H1 (cell line): ENCODE data around the gene MICALL2. TPM values are rescaled to one million over a fixed set of nuclear protein-coding genes. Genes with fewer than 3 reads are reported as not detected.

ENCODE experiments used
- CTCF ChIA-PET: fragments of 300-600 bp; sonication (Branson Sonifier 250); formaldehyde crosslinking; loops from one replicate; lab custom pipeline; 2021; ENCODE audit not compliant: partially characterized antibody; lab: Charles Lee
- POLR2A ChIA-PET: fragments of 300-600 bp; sonication (Branson Sonifier 250); formaldehyde crosslinking; loops from one replicate; lab custom pipeline; 2021; ENCODE audit warnings: inconsistent platforms; ENCODE audit not compliant: partially characterized antibody; lab: Charles Lee
- DNase-seq, 2 experiments: peaks; one replicate each; pipeline versions ENCODE4 v3.0.0 to v3.0.0-alpha.2; 2010 to 2022; ENCODE audit warnings: low spot score in 2 of 2, low read depth in 1 of 2, mixed read lengths in 1 of 2
- FAIRE-seq: peaks from 2 replicates; lab custom pipeline; 2011; peaks lifted over from hg19 to GRCh38; lab: Jason Lieb, UNC
- H2AFZ ChIP-seq: 2 replicates; pipeline ENCODE4 v1.8.1; 2012; ENCODE audit warnings: low read length, inconsistent platforms
- H2AK5ac ChIP-seq: 2 replicates; pipeline ENCODE4 v1.6.1; 2013; ENCODE audit warnings: low read depth, low read length
- H2BK120ac ChIP-seq: replicated peaks from 2 replicates; pipeline ENCODE3; 2013; ENCODE audit warnings: low read depth, low read length, inconsistent platforms
- H2BK12ac ChIP-seq: 2 replicates; pipeline ENCODE4 v1.6.1; 2013; ENCODE audit warnings: low read depth, low read length
- H2BK15ac ChIP-seq: 2 replicates; pipeline ENCODE4 v1.6.1; 2013; ENCODE audit warnings: low read length
- H2BK20ac ChIP-seq: 2 replicates; pipeline ENCODE4 v1.6.1; 2013; ENCODE audit warnings: low read length
- H2BK5ac ChIP-seq: 2 replicates; pipeline ENCODE4 v1.6.1; 2013; ENCODE audit warnings: low read depth, low read length
- H3K14ac ChIP-seq: 2 replicates; pipeline ENCODE4 v1.6.1; 2013; ENCODE audit warnings: inconsistent platforms; ENCODE audit not compliant: insufficient read length
- H3K18ac ChIP-seq: 2 replicates; pipeline ENCODE4 v1.6.1; 2013; ENCODE audit warnings: low read length; ENCODE audit errors: extremely low read depth
- H3K23ac ChIP-seq: 2 replicates; pipeline ENCODE4 v1.6.1; 2013; ENCODE audit warnings: inconsistent platforms; ENCODE audit not compliant: insufficient read length
- H3K23me2 ChIP-seq: 2 replicates; pipeline ENCODE4 v1.6.1; 2013; ENCODE audit warnings: low read depth, low read length
- H3K27ac ChIP-seq: 2 replicates; pipeline ENCODE4 v1.6.1; 2011; ENCODE audit warnings: low read depth, low read length, inconsistent platforms
- H3K27me3 ChIP-seq, 4 experiments: replicated peaks in 1 of 4; 1 replicate in 1 of 4; 2 replicates in 3 of 4; pipeline versions ENCODE4 v1.6.1 to v1.8.1; 2011 to 2013; ENCODE audit warnings: low read length in 3 of 4, mild to moderate bottlenecking in 3 of 4, inconsistent platforms in 2 of 4, mixed read lengths in 2 of 4, moderate library complexity in 1 of 4; ENCODE audit not compliant: control insufficient read depth in 3 of 4, insufficient read depth in 3 of 4; ENCODE audit errors: extremely low read depth in 1 of 4
- H3K36me3 ChIP-seq, 4 experiments: 2 replicates each; pipeline versions ENCODE4 v1.6.1 to v1.8.1; 2011 to 2013; ENCODE audit warnings: mild to moderate bottlenecking in 4 of 4, low read length in 3 of 4, moderate library complexity in 2 of 4, control low read depth in 1 of 4, inconsistent platforms in 1 of 4; ENCODE audit not compliant: insufficient read depth in 4 of 4, control insufficient read depth in 2 of 4
- H3K4ac ChIP-seq: replicated peaks from 2 replicates; pipeline ENCODE3; 2013; ENCODE audit warnings: low read length, low read depth, mixed read lengths, inconsistent platforms; ENCODE audit not compliant: insufficient read length
- H3K4me1 ChIP-seq, 4 experiments: replicated peaks in 1 of 4; 1 replicate in 1 of 4; 2 replicates in 3 of 4; pipeline versions ENCODE4 v1.6.1 to v1.8.1; 2011 to 2013; ENCODE audit warnings: low read length in 3 of 4, inconsistent platforms in 2 of 4, mixed read lengths in 1 of 4; ENCODE audit not compliant: insufficient read depth in 4 of 4, control insufficient read depth in 3 of 4
- H3K4me2 ChIP-seq, 2 experiments: 2 replicates each; pipeline versions ENCODE4 v1.6.1 to v1.8.1; 2011 to 2013; ENCODE audit warnings: low read depth in 2 of 2, low read length in 2 of 2, control low read depth in 1 of 2, inconsistent platforms in 1 of 2, mild to moderate bottlenecking in 1 of 2; ENCODE audit not compliant: insufficient read depth in 1 of 2
- H3K4me3 ChIP-seq, 4 experiments: fragments of 200-600, 300-600 bp in 1 of 4; sonication (generic), shearing (Covaris generic), sonication (Bioruptor Twin) in 1 of 4; 2 replicates each; pipeline versions ENCODE4 v1.5.1 to v1.8.1; 2011 to 2016; ENCODE audit warnings: low read length in 4 of 4, low read depth in 3 of 4, control low read depth in 2 of 4, inconsistent platforms in 2 of 4, mild to moderate bottlenecking in 2 of 4, mixed read lengths in 1 of 4, moderate library complexity in 1 of 4; ENCODE audit not compliant: insufficient read depth in 2 of 4; ENCODE audit errors: extremely low read depth in 1 of 4
- H3K56ac ChIP-seq: replicated peaks from 2 replicates; pipeline ENCODE3; 2013; ENCODE audit warnings: low read depth, mild to moderate bottlenecking, mixed read lengths, low read length, inconsistent platforms; ENCODE audit not compliant: insufficient read length
- H3K79me1 ChIP-seq: 2 replicates; pipeline ENCODE4 v1.6.1; 2013; ENCODE audit warnings: low read depth, low read length, control low read depth
- H3K79me2 ChIP-seq, 2 experiments: 2 replicates each; pipeline versions ENCODE4 v1.6.1 to v1.8.1; 2012 to 2013; ENCODE audit warnings: low read length in 2 of 2, mild to moderate bottlenecking in 2 of 2, inconsistent platforms in 1 of 2; ENCODE audit not compliant: insufficient read depth in 2 of 2, control insufficient read depth in 1 of 2
- H3K9ac ChIP-seq, 4 experiments: replicated peaks in 1 of 4; 1 replicate in 1 of 4; 2 replicates in 3 of 4; pipeline versions ENCODE4 v1.6.1 to v1.8.1; 2011 to 2013; ENCODE audit warnings: low read depth in 3 of 4, low read length in 3 of 4, control low read depth in 2 of 4, mild to moderate bottlenecking in 2 of 4, moderate library complexity in 2 of 4, inconsistent platforms in 1 of 4; ENCODE audit errors: extremely low read depth in 1 of 4
- H3K9me3 ChIP-seq, 2 experiments: 2 replicates each; pipeline versions ENCODE4 v1.6.1 to v1.8.1; 2012 to 2013; ENCODE audit warnings: mild to moderate bottlenecking in 2 of 2, moderate library complexity in 2 of 2, control low read depth in 1 of 2, inconsistent platforms in 1 of 2, low read depth in 1 of 2, low read length in 1 of 2, mixed read lengths in 1 of 2; ENCODE audit not compliant: insufficient read depth in 2 of 2
- H4K20me1 ChIP-seq, 2 experiments: replicated peaks in 1 of 2; 2 replicates each; pipeline versions ENCODE3 to v1.8.1; 2011 to 2013; ENCODE audit warnings: inconsistent platforms in 2 of 2, low read length in 2 of 2, mild to moderate bottlenecking in 1 of 2; ENCODE audit not compliant: insufficient read depth in 2 of 2, control insufficient read depth in 1 of 2
- H4K5ac ChIP-seq: 2 replicates; pipeline ENCODE4 v1.6.1; 2013; ENCODE audit warnings: low read length, low read depth, mixed read lengths, inconsistent platforms; ENCODE audit not compliant: insufficient read length
- H4K8ac ChIP-seq: 2 replicates; pipeline ENCODE4 v1.8.0; 2013; ENCODE audit warnings: mild to moderate bottlenecking, moderate library complexity, low read length, inconsistent platforms; ENCODE audit not compliant: insufficient read depth; ENCODE audit errors: extremely low read depth
- H4K91ac ChIP-seq: replicated peaks from 2 replicates; pipeline ENCODE3; 2013; ENCODE audit warnings: low read length, mixed read lengths, inconsistent platforms; ENCODE audit not compliant: insufficient read length
- ASH2L ChIP-seq: fragments of 200-600, 300-600 bp; sonication (generic); IDR thresholded peaks from one replicate; pipeline ENCODE4 v1.7.1; 2017; ENCODE audit warnings: low read length
- KDM1A ChIP-seq: fragments of 200-600, 300-600 bp; sonication (generic); IDR thresholded peaks from 2 replicates; pipeline ENCODE4 v1.7.1; 2016; ENCODE audit warnings: mild to moderate bottlenecking, low read length, borderline replicate concordance
- KDM5A ChIP-seq: fragments of 200-600 bp; IDR thresholded peaks from 2 replicates; pipeline ENCODE4 v1.7.1; 2012; ENCODE audit warnings: mild to moderate bottlenecking, low read length, inconsistent platforms, mixed read lengths
- MAFK ChIP-seq: IDR thresholded peaks from 2 replicates; pipeline ENCODE4 v1.6.1; 2012; ENCODE audit warnings: low read depth, mild to moderate bottlenecking, improper control_type of control experiment, low read length
- RFX5 ChIP-seq: IDR thresholded peaks from 2 replicates; pipeline ENCODE4 v1.6.1; 2011; ENCODE audit warnings: low read depth, low read length, improper control_type of control experiment, borderline replicate concordance
- RNF2 ChIP-seq: fragments of 200-900, 300-1000 bp; sonication (generic); IDR thresholded peaks from 2 replicates; pipeline ENCODE4 v1.7.1; 2016; ENCODE audit warnings: borderline replicate concordance, low read depth, mild to moderate bottlenecking, antibody characterized with exemption, low read length; ENCODE audit not compliant: poor library complexity, severe bottlenecking; ENCODE audit errors: missing control alignments
- SRF ChIP-seq: IDR thresholded peaks from 2 replicates; pipeline ENCODE4 v1.6.1; 2011; ENCODE audit warnings: mild to moderate bottlenecking, low read depth, low read length, moderate library complexity
- SUZ12 ChIP-seq: fragments of 200-600 bp; sonication (generic); IDR thresholded peaks from 2 replicates; pipeline ENCODE4 v1.6.1; 2012; ENCODE audit warnings: mild to moderate bottlenecking, inconsistent platforms, low read length, moderate library complexity, mixed read lengths
- TAF1 ChIP-seq: IDR thresholded peaks from 2 replicates; pipeline ENCODE4 v1.6.1; 2011; ENCODE audit warnings: mild to moderate bottlenecking, low read depth, low read length
- WGBS, 2 experiments: shearing (Covaris generic) in 1 of 2; methylation state at CpG; one replicate each; pipeline versions ENCODE4 v1.1.6 to v1.1.7; 2013 to 2015; ENCODE audit warnings: low lambda C conversion rate in 2 of 2, mixed read lengths in 2 of 2, inconsistent platforms in 1 of 2, low coverage in 1 of 2, missing lambda C conversion rate in 1 of 2; ENCODE audit not compliant: insufficient replicate concordance in 2 of 2, insufficient coverage in 1 of 2, insufficient read length in 1 of 2; ENCODE audit errors: extremely low coverage in 1 of 2, missing lambda C conversion rate in 1 of 2; 5-methylcytosine and 5-hydroxymethylcytosine counted together
- polyA plus RNA-seq, 7 experiments: library from polyadenylated mRNA; depleted of rRNA in 3 of 7; stranded (reverse) in 5 of 7; unstranded in 2 of 7; fragments of >200 nt in 5 of 7; fragments of 200-250 nt in 2 of 7; gene quantifications; 1 replicate in 5 of 7; 2 replicates in 1 of 7; 4 replicates in 1 of 7; pipeline versions ENCODE4 v1.2.1 to v1.2.3, GENCODE V29; 2011 to 2013; ENCODE audit warnings: missing spikeins in 2 of 7, mixed read lengths in 2 of 7
- total RNA-seq: library from RNA; stranded (reverse); fragmentation: NEBNext Ultra II Directional; extraction: Animal tissue kit (Norgen Biotek cat#: 25700); gene quantifications from 2 replicates; pipeline ENCODE4 v1.2.1, GENCODE V29; 2021
- TF ChIP-seq, protein P1 (sequence below), 3 experiments: IDR thresholded peaks; 1 replicate in 2 of 3; 2 replicates in 1 of 3; pipeline versions ENCODE4 v1.5.1 to v1.6.1; 2011; ENCODE audit warnings: low read length in 3 of 3, mild to moderate bottlenecking in 3 of 3, inconsistent platforms in 2 of 3, low read depth in 1 of 3, moderate library complexity in 1 of 3; ENCODE audit not compliant: insufficient read depth in 1 of 3; ENCODE audit errors: control extremely low read depth in 1 of 3

MICALL2 gene
- total and polyA plus RNA-seq, 2 of the 8 experiments (the other 6 are each of a cell fraction or from before 2014, with no cell fraction given), result 5.3 to 8.5 TPM

DNA sequence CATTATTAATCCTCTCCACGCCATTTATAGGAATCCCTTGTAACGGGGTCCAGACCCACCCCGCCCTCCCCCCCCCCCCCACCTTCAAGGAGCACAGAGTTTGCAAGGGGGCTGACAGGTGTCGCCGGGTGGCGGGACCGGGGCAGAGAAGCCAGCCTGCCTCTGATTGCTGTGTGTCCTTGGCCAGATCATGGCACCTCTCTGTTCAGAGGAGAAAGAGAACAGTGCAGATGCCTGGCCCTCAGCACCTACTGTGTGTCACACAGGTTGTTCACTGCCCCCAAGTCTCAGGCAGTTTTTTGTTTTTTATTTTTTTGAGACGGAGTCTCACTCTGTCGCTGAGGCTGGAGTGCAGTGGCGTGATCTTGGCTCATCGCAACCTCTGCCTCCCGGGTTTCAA, 5.4 kb upstream of the MICALL2 start:
- no peak overlapping the region for H2BK20ac ChIP-seq
- H4K91ac ChIP-seq, result no peak overlapping the region
- no peak overlapping the region for H3K9ac ChIP-seq
- WGBS, 2 experiments, result 96% methylated on average over 9 of the region's 12 CpGs; no CpG with 5 or more reads in 1 of the 2 experiments
- H3K79me1 ChIP-seq, result no peaks in the 10 kb centered on the region
- H3K27me3 ChIP-seq, result no peaks in the 10 kb centered on the region
- CTCF ChIA-PET, result interaction anchor here (2.6 kb wide), 1 partner anchor 10 kb away, joined by 14 read pairs; no protein-coding TSS in a partner anchor
- peaks cover 0 to 12% (median 5%) of the 10 kb centered on the region in 4 experiments; a peak in 4 of 7 replicates for H3K4me1 ChIP-seq
- no peak overlapping the region for H3K18ac ChIP-seq
- H3K14ac ChIP-seq, result no peak overlapping the region
- H2BK5ac ChIP-seq, result no peak overlapping the region
- H3K36me3 ChIP-seq, result peaks cover 0 to 3% (median 0%) of the 10 kb centered on the region in 4 experiments; a peak in 1 of 8 replicates
- no peak overlapping the region for H2BK120ac ChIP-seq
- H4K8ac ChIP-seq, result no peak overlapping the region
- no peak overlapping the region for H3K4me3 ChIP-seq
- no peak overlapping the region for H3K23ac ChIP-seq
- H3K56ac ChIP-seq, result no peak overlapping the region
- H3K4me2 ChIP-seq, result no peak overlapping the region
- H4K5ac ChIP-seq, result no peak overlapping the region
- FAIRE-seq (no peak), DNase-seq (no peak)
- H2AFZ ChIP-seq, result no peak overlapping the region
- POLR2A ChIA-PET, result interaction anchor here (1.1 to 2.4 kb wide), 3 partner anchors 9 to 30 kb away, joined by 5 to 11 read pairs (median 8); no protein-coding TSS in a partner anchor
- no peak overlapping the region for H2AK5ac ChIP-seq
- H2BK12ac ChIP-seq, result no peak overlapping the region
- no peaks in the 10 kb centered on the region for H3K79me2 ChIP-seq
- H2BK15ac ChIP-seq, result no peak overlapping the region
- no peaks in the 10 kb centered on the region for H4K20me1 ChIP-seq
- no peaks in the 10 kb centered on the region for H3K9me3 ChIP-seq
- H3K23me2 ChIP-seq, result peaks cover 4% of the 10 kb centered on the region; the same call in 1 of the 2 replicates
- no peak overlapping the region for H3K27ac ChIP-seq
- H3K4ac ChIP-seq, result no peak overlapping the region
- TF ChIP-seq MAFK (no peak), SRF (no peak), RFX5 (no peak), SUZ12 (no peak), ASH2L (no peak), KDM1A (no peak), KDM5A (no peak), RNF2 (no peak), TAF1 (no peak)
- TF ChIP-seq, protein P1, sequence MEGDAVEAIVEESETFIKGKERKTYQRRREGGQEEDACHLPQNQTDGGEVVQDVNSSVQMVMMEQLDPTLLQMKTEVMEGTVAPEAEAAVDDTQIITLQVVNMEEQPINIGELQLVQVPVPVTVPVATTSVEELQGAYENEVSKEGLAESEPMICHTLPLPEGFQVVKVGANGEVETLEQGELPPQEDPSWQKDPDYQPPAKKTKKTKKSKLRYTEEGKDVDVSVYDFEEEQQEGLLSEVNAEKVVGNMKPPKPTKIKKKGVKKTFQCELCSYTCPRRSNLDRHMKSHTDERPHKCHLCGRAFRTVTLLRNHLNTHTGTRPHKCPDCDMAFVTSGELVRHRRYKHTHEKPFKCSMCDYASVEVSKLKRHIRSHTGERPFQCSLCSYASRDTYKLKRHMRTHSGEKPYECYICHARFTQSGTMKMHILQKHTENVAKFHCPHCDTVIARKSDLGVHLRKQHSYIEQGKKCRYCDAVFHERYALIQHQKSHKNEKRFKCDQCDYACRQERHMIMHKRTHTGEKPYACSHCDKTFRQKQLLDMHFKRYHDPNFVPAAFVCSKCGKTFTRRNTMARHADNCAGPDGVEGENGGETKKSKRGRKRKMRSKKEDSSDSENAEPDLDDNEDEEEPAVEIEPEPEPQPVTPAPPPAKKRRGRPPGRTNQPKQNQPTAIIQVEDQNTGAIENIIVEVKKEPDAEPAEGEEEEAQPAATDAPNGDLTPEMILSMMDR (IDR thresholded peaks at IDR 0.05; ENCODE audit: control extremely low read depth in 1 of 3, insufficient read depth in 1 of 3, low read depth in 1 of 3, low read length in 3 of 3), result no peak
